Globus pallidus (tissue), 1 donor: ENCODE results near the gene SEMA3F.
"Not testable (repeated sequence)": the region's sequence is repeated elsewhere in the genome, so short reads cannot be mapped to it uniquely, and the experiment has no call there.

Experiments
- DNase-seq: peaks from one replicate; pipeline ENCODE4 v3.0.0-alpha.2; 2015; ENCODE audit warnings: low spot score

SEMA3F gene

DNA sequence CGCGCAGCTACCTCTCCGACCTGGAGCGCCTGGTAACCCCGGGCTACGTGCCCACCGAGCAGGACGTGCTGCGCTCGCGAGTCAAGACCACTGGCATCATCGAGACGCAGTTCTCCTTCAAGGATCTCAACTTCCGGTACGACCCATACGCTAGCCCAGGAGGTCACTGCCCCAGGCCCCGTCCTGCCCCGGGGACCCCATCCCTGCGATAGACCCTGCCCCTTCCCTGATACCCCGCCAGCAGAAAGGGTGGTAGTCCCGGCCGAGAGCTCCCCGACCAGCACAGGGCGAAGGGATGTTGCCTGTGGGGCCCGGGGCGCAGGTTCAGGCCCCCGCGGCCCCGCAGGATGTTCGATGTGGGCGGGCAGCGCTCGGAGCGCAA is 38.6 kb downstream of the SEMA3F start:
- no peak for DNase-seq

DNA sequence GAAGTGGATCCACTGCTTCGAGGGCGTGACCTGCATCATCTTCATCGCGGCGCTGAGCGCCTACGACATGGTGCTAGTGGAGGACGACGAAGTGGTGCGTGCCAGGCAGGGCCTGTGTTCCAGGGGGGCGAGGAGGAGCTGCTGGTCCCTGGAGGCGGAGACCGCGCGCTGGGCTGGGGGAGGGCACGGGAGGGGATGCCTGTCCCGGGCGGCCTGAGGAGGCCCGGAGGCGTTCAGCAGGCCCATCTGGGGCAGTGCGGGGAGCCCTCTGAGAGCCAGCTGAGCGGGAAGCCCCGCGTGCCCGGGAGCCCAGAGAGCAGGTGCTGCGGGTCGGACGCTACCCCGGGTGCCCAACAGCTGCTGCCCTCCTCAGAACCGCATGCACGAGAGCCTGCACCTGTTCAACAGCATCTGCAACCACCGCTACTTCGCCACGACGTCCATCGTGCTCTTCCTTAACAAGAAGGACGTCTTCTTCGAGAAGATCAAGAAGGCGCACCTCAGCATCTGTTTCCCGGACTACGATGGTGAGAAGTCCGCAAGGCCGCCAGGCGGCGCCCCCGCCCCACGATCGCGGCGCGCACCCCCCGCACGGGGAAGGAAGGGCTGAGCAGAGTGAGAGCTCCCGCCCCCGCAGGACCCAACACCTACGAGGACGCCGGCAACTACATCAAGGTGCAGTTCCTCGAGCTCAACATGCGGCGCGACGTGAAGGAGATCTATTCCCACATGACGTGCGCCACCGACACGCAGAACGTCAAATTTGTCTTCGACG is 39.2 kb downstream of the SEMA3F start:
- DNase-seq = peak; percentile 47

DNA sequence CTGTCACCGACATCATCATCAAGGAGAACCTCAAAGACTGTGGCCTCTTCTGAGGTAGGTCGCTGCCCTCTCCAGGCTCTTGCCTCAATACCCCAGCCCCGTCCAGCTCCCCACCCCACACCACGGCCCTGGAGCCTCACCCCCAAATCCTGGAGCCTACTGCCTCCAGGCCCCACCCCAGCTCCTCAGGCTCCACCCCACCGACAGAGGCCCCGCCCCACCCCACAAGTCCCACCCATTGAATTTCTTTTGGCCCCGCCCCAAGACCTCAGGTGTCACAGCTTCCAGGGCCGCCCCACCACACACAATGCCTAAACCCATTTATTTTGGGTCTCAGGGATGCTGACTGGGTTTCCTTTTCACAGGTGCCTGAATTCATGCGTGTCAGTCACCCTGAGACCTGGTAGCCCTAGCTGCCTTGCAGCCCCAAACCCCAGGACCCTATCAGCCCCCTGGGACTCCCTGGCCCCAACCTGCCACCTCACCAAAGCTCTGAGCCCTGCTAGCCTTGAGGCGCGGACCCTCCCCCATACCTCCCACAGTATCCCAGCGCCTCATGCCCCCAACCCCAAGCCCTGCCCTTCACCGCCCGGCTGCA is 39.9 kb downstream of the SEMA3F start:
- DNase-seq = no peak

DNA sequence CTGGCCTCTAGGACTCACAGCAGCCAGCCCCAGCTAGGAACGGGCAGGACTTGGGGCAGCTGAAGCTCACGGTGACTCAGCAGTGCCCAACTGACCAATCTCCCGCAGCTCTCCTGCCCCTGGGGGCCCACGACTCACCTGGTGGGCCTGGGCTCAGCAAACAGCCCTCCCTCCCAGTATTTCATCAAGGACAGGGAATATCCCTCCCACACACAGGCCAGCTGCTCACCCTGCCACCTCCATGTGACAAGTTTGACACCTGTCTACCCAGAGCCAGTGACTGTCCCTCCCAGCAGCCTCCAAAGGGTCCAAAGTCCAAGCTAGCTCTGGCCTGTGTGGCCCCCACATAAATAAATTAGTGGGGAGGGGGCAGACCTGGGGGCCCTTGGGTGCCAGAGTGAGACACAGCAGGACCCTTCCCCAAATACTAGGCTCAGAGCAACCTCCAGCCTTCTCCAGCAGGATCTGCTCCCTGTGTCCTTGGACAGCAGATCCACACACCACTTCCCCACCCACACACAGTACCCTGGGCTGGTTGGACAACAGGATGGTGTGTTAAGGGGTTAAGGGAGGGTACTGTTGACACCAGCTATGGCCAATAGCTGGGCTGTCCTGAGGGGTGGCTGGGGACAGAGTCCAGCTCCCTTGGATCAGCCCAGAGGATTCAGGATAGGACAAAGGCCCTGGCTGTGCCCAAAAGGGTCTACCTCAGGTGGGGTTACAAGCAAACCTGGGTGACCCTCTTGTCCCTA is 40.6 kb downstream of the SEMA3F start:
- DNase-seq = no peak

DNA sequence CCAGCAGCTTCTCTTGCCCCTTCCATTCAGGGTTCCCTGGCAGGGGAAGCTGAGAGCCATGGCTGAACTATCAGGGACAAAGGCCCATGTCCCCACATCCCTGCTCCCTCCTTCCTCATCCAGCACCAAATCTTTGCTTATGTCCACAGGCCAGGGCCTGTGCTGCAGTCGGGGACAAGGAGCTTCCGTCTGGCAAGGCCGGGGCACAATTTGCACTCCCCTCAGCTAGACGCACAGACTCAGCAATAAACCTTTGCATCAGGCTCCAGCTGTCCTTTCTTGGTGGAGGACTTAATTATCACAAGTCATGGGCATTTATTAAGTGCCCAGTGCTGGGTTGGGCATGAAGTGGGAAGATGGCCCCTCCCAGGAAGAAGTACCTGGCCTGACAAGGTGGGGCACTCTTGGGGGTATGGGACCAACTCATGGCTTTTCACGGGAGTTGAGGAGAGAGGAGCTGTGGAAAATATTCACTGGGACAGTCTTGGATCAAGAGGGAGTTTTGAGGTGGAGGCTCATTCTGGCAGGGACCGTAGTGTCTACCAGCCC is 41.2 kb downstream of the SEMA3F start:
- DNase-seq = no peak

DNA sequence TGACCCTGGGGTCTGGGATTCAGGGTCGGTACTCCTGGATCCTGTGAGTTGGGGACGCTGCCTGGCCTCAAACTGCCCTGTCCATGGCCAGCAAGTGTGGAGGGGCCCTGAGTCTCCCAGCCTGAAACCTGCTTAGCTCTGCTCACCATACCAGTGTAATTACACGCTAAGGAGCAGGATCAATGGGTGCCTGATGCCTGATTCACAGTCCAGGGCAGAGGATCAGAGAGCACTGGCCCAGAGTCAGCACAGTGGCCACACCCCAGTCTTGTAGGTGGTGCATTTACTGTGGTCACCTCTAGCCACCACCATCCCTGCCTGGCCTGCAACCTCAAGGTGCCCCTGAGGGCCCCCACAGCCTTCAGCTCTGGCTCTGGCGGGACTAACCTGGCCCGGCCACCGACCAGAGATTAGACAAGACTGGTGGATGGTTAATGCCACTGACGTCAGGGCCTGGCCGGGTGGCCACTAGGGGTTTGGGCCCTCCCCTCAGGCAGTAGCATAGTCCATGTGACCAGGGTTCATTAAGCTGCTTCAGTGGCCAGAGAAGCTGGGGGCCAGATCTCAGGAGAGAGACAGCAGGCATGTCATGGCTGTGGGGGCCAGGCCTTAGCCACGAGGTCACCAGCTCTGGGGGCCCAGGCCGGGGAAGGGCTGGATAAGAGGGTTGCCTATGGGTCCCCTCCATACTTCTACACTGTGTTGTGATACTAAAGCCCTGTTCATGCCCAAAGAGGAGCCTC is 46.6 kb downstream of the SEMA3F start:
- no peak for DNase-seq

DNA sequence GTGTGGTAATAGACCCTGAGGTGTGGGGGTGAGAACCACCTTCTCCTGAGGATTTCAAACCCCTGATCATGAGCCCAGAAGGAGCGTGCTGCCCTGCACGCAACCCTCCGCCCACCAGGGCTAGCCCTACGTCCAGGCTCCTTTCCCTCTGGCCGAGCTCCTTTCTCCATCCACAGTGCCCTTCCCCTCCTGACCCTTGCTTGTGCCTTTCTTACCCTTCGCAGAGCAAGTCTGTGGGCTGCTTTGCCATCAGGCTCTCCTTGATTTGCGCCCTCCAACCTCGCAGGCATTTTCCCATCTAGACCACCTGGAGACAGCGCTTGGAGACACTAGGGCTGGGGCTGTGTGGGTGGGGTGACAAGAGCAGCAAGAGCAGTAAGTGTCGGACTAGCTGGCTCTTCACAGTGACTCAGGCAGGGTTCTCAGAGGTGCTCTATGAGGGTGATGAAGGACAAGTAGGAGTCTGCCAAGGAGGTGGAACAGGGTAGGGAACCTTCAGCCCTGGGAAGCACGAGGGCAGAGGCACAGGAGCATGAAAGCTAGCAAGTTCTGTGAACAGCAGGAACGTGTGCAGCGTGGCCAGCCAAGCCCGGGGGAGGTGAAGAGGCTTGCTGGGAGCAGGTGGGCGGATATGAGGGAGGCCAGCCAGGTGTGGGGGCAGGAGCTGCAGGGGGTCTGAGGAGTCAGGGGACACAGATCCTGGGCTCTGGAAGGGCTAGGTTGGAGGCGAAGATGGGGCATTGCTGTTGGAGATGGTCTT is 47.4 kb downstream of the SEMA3F start:
- no peak for DNase-seq

DNA sequence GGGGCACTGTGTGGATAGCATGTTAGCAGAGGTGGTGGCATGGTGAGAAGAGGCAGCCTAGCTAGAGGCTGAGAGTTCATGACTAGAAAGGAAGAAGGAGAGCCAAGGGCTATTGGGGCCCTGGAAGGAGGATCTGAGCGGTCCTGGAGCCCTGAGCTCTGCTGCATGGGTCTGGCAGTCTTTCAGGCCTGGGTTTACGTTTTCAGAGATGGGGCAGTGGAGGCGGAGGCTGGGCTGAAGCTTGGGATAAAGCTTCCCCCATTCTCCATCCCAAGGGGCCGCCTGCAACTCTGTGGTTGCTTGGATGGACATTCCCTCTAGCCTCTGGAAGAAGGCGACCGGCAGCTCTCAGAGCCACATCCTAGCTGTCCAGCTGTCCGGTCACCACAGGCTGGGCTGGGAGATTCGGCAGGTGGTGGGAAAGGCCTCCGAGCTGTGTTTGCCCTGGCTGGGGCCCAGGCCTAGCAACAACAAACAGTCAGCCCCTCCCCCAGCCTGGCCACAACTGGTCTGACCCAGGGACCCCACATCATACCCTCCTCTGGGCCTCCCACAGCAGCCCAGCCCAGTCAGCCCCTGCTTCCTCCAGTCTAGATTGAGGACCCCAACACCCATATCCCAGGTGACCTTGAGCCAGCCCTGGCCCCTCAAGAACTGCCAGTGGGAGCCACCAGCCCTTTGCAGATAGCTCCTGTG is 48.1 kb downstream of the SEMA3F start:
- no peak for DNase-seq

DNA sequence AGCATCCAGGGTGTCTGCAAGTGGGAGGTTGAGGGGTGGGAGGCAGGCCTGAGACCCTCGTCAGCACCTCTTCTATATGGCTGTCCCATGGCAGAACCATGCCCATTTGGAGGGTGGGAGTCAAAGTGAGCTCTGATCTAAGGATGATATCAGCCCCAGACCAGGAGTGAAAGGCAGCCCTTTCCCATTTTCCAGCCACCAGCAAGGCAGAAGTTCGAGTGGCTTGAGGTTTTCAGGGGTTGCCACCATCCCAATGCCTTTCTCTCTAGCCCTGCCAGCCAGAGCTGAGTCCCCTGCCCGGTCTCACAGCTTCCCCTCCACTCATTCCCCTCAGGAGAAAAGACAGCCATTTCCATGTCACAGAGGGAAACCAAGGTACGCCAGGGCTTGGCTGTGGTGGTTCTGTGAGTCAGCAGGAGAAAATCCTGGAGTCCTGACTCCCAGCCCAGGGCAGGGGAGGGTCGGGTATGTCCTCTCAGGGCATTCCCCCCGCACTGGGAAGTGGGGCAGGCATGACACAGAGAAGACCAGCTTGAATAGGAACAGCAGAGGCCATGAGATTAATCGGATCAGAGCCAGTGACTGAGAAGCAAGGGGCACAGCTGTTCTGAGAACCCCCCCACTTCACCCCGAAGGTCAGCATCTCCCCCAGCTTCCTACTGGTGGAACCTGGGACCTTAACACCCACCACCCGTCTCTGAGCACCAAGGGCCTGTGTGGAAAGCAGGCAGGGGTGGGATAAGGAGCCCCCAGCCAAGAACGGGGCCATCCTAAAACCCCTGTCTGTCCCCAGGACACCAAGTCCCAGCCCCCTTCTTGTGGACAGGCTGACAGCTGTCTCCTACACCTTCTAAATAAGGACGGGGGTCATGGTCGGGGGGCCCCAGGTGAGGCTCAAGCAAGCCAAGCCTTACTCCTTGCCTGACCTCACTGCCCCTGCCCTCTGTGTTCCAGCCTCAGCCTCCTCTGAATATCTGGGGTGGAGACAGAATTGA is 49.0 kb downstream of the SEMA3F start:
- no peak for DNase-seq

DNA sequence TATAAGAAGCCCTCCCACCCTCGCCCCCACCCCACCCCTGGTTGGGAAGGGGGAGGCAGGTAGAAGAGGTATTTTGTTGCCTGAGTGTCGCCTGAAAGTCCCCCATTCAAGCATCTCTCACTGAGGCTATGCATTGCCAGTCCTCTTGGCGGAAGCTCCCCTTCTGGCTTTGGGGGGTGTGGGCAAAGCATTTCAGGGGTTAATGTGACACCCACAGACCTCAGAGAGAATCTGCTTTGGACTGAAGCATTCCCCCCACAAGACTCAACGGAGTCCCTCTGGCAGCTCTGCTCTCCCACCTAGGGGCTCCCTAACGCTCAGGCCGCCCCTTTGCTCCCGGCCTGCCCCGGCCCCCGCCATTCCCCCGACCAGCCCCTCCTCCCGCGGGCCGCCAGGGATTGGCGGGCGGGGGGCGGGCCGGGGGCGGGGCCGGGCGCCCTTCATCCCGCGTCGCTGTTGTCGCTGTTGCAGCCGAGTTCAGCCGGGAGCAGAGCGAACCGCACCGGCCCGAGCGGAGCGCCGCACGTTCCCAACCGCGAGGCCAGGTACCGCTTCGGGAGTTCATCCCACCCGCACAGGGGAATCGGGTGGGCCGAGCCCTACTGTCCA is 49.8 kb downstream of the SEMA3F start, which contains the start of gene SLC38A3:
SLC38A3 (plus strand) TSS at position 468 of the 609 bp plus-strand sequence. CDS start 8,929 bp downstream, outside the sequence.
- DNase-seq = peak; percentile 49

DNA sequence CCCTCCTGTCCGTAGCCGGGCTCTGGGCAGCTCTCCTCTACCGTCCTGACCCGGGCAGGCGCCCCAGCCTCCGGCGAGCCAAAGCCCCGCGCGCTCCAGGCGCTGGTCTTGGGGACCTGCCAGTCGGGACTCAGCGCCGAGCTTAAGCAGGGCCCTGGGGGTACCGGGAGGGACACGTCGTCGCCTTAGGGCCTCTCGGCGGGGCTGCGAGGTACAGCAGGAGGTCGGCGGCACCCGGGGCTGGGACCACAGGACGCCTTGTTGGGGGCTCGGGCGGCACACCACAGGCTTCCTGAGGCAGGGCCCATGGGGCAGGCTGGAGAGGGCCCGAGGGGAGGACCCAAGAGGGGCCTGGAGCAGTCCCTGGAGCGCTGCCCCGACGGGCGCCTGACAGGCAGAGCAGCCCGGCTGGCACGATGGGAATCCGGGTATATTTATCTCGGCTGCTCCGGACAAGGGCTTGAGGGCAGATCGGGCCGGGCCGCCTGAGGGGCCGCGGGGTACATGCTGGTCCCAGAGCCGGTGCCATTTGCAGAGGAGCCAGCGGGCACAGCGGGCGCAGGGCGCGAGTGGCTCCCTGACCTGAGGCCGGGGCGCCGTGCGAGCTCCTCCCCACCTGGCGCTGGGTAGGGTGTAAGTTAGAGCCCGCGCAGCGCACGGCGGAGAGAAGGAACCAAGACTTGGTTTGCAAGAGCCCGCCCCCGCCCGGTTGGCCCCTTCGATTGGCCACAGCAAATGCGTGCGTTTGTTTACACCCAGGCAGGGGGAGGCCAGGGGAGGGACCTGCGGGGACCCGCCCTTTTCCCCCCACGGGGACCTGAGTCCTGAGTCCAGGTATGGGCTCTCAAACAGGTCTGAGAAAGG is 50.5 kb downstream of the SEMA3F start:
- DNase-seq = peak; percentile 42

DNA sequence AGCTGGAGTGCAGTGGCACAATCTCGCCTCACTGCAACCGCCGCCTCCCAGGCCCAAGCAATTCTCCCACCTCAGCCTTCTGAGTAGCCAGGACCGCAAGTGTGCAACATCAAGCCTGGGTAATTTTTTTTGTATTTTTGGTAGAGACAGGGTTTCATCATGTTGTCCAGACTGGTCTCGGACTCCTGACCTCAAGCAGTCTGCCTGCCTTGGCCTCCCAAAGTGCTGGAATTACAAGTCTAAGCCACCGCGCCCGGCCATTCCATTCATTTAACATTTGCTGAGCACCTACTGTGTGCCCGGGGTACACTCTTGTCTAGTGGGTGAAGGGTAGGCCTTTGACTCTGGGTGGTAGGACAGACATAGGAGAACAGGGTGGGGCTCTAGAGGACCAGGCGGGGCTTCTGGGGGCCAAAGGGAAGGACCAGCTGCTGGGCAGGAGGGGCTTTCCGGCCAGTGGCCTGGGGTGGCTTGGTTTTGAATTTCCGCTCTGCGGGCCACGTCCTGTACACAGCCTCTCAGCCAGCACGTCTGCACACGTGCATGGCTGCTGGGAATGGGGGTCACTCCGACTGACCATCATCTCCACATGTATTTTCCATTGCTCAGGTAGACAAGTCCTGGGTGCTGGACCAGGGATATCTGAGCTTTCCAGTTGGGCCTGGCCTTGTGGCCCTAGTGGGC is 52.4 kb downstream of the SEMA3F start:
- DNase-seq = no peak

DNA sequence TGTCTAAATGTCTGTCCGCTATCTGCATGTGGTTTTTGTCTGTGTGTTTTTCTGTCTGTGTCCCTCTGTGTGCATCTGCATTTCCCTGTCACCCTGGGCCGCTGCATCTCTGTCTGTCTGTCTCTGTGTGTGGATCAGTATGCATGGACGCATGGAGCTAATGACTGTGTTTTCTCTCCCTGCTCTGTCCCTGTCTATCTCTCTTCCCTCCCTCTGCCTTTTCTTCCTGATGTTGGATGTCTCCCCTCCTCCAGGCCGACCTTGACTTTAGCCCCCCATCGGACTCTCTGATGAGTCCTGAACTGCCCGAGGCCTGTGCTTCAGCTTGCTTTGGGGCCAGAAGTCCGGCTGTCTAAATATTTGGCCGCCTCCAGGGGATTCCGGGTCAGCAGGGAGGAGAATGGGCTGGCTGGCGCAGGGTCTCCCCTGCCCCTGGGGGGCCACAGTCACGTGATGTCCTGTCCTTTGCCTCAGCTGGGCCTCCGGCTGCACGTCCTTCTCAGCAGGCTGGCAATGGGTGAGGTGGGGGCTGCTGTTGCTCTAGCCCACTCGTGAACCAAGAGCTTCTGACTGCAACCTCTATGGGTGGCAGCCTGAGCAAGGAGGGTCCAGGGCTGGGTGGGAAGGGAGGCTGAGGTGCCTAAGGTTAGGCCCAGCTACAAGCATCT is 53.7 kb downstream of the SEMA3F start:
- DNase-seq = no peak

DNA sequence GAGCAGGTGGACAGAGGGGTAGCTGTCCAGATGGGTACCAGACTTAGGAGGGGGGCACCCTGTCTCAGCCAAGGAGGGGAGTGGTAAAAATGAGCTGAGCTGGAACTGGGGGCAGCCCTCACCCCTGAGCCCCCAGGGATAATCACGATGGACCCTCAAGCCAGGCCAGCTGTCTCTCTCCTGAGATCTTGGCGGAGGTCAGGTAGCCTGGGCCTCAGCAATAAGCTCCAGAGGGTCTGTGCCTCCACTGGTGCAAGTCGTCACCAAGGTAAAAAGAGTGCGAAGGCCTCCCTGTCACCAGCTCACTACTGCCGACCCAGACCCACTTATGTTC is 55.0 kb downstream of the SEMA3F start:
- DNase-seq = no peak

DNA sequence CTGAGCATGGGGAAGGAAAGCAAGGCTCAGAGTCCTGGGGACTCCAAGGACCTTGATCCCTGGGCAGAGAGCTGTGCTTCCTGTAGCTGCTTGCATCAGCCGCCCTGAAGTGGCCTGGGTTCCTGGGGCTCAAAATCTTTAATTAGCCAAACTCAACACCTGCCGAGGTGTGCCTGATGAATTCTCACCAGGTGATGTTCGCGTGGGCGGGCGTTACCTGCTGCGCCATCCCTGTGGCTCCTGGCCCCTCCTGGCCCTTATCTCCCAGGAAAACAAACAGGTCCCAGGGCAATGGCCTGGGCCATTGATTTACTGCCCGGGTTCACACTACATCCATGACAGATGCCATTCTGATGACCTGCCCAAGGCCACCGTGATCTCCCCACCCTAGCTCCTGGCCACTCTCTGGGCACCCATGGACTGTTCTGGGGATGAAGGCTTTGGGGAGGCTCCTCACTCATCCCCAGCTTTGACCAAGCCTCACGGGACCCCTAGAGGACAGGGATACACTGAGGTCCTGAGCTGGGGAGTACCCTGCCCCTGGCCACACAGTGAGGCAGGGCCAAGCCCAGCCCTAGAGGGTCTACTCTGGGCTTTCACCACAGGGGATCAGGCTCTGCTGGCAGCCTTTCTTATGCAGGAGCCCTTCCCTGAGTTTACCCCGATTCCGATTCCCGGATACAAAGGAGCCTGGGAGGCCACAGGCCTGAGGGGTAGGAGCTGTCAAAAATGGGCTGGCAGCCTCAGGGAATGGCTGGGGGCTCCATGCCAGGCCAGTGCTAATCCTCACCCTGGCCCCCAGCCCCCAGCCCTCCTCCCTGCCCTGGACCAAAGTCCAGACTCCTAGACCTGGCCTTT is 55.6 kb downstream of the SEMA3F start:
- DNase-seq = no peak

DNA sequence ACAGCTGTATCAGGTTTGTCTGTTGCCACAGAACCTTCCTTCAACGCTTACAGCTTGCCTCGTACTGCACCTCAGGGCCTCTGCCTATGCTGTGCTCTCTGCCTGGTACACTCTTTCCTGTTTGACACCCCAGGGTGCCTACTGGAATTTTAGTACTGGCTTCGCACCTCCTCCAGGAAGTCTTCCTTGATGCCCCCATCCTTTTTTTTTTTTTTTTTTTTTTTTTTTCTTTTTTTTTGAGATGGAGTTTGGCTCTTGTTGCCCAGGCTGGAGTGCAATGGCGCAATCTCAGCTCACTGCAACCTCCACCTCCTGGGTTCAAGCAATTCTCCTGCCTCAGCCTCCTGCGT is 56.2 kb downstream of the SEMA3F start:
- DNase-seq = not testable (repeated sequence)
